IMR-90 (cell line): Measurements from ENCODE around the gene BCL11A. TPM values are rescaled to one million over a fixed set of nuclear protein-coding genes. Genes with fewer than 3 reads are reported as not detected.

Source experiments
- ATAC-seq: fragments of 200-7000 bp; cut with Tn5 transposase; 2 replicates; pipeline ENCODE4 v1.9.1; 2020; ENCODE audit warnings: low read depth, mild to moderate bottlenecking, moderate library complexity
- BruUV-seq: library from RNA; stranded (reverse); fragments of 400-500 nt; replicated peaks from 2 replicates; lab custom pipeline; 2021; lab: Mats Ljungman, UMichigan
- CTCF ChIA-PET: fragments of 300-600 bp; formaldehyde crosslinking; extraction: SDS; loops from one replicate; lab custom pipeline; 2021; ENCODE audit warnings: antibody characterized with exemption; lab: Yijun Ruan, JAX
- POLR2A ChIA-PET: fragments of 300-600 bp; sonication (Branson Sonifier 250); formaldehyde crosslinking; loops from one replicate; lab custom pipeline; 2022; ENCODE audit warnings: antibody characterized with exemption; ENCODE audit not compliant: unreplicated experiment; lab: Charles Lee
- DNase-seq: peaks from one replicate; pipeline ENCODE4 v3.0.0; 2013
- H2AFZ ChIP-seq: replicated peaks from 2 replicates; pipeline ENCODE3; 2013; ENCODE audit warnings: low read length, mild to moderate bottlenecking; ENCODE audit not compliant: poor library complexity
- H2AK5ac ChIP-seq: 2 replicates; pipeline ENCODE4 v1.6.1; 2013; ENCODE audit warnings: low read depth, low read length, inconsistent platforms
- H2AK9ac ChIP-seq: replicated peaks from 2 replicates; pipeline ENCODE3; 2013; ENCODE audit warnings: mild to moderate bottlenecking, low read depth, low read length, moderate library complexity; ENCODE audit not compliant: poor library complexity
- H2BK120ac ChIP-seq: 2 replicates; pipeline ENCODE4 v1.6.1; 2013; ENCODE audit warnings: low read depth, low read length, inconsistent platforms
- H2BK15ac ChIP-seq: 3 replicates; pipeline ENCODE4 v1.6.1; 2013; ENCODE audit warnings: low read depth, low read length, inconsistent platforms
- H2BK20ac ChIP-seq: 2 replicates; pipeline ENCODE4 v1.6.1; 2013; ENCODE audit warnings: low read depth, mild to moderate bottlenecking, inconsistent platforms, low read length, moderate library complexity
- H2BK5ac ChIP-seq: 2 replicates; pipeline ENCODE4 v1.6.1; 2013; ENCODE audit warnings: mild to moderate bottlenecking, low read depth, low read length, inconsistent platforms; ENCODE audit not compliant: poor library complexity, severe bottlenecking
- H3K14ac ChIP-seq: replicated peaks from 2 replicates; pipeline ENCODE4 v1.6.1; 2013; ENCODE audit warnings: low read depth, low read length, inconsistent platforms
- H3K18ac ChIP-seq: 2 replicates; pipeline ENCODE4 v1.6.1; 2013; ENCODE audit warnings: low read depth, low read length, control low read depth
- H3K23ac ChIP-seq: 2 replicates; pipeline ENCODE4 v1.6.1; 2013; ENCODE audit warnings: low read depth, low read length, inconsistent platforms
- H3K27ac ChIP-seq: 2 replicates; pipeline ENCODE4 v1.5.1; 2013; ENCODE audit warnings: mild to moderate bottlenecking, control low read depth, low read length; ENCODE audit not compliant: insufficient read depth
- H3K27me3 ChIP-seq: 2 replicates; pipeline ENCODE4 v1.6.1; 2013; ENCODE audit warnings: low read length; ENCODE audit not compliant: control insufficient read depth, insufficient read depth
- H3K36me3 ChIP-seq: 2 replicates; pipeline ENCODE4 v1.6.1; 2013; ENCODE audit warnings: low read length, mixed read lengths; ENCODE audit not compliant: control insufficient read depth, insufficient read depth
- H3K4ac ChIP-seq: 2 replicates; pipeline ENCODE4 v1.6.1; 2013; ENCODE audit warnings: low read depth, low read length, inconsistent platforms
- H3K4me1 ChIP-seq: 2 replicates; pipeline ENCODE4 v1.6.1; 2013; ENCODE audit warnings: low read length, mixed read lengths; ENCODE audit not compliant: control insufficient read depth, insufficient read depth
- H3K4me2 ChIP-seq: 2 replicates; pipeline ENCODE4 v1.6.1; 2013; ENCODE audit warnings: low read depth, mild to moderate bottlenecking, control low read depth, low read length, moderate library complexity
- H3K4me3 ChIP-seq: 2 replicates; pipeline ENCODE4 v1.5.1; 2013; ENCODE audit warnings: low read depth, mild to moderate bottlenecking, control low read depth, low read length, moderate library complexity; ENCODE audit not compliant: insufficient read depth
- H3K56ac ChIP-seq: 2 replicates; pipeline ENCODE4 v1.6.1; 2013; ENCODE audit warnings: low read length, inconsistent platforms; ENCODE audit not compliant: insufficient read depth; ENCODE audit errors: extremely low read depth
- H3K79me1 ChIP-seq, 2 experiments: 2 replicates each; pipeline ENCODE4 v1.6.1; 2013; ENCODE audit warnings: low read length in 2 of 2, inconsistent platforms in 1 of 2, low read depth in 1 of 2
- H3K9ac ChIP-seq: 2 replicates; pipeline ENCODE4 v1.6.1; 2013; ENCODE audit warnings: low read depth, low read length, control low read depth
- H3K9me1 ChIP-seq: 2 replicates; pipeline ENCODE4 v1.6.1; 2013; ENCODE audit warnings: low read length, inconsistent platforms; ENCODE audit not compliant: insufficient read depth
- H3K9me3 ChIP-seq: 2 replicates; pipeline ENCODE4 v1.6.1; 2013; ENCODE audit warnings: low read length; ENCODE audit not compliant: control insufficient read depth, insufficient read depth
- H4K20me1 ChIP-seq: 2 replicates; pipeline ENCODE4 v1.6.1; 2013; ENCODE audit warnings: low read length, inconsistent platforms; ENCODE audit not compliant: insufficient read depth
- H4K5ac ChIP-seq: 2 replicates; pipeline ENCODE4 v1.6.1; 2013; ENCODE audit warnings: mild to moderate bottlenecking, low read depth, low read length, control low read depth
- H4K8ac ChIP-seq, 2 experiments: 2 replicates each; pipeline ENCODE4 v1.6.1; 2013; ENCODE audit warnings: low read depth in 2 of 2, low read length in 2 of 2, control low read depth in 1 of 2, inconsistent platforms in 1 of 2
- H4K91ac ChIP-seq: 2 replicates; pipeline ENCODE4 v1.6.1; 2013; ENCODE audit warnings: low read depth, low read length, inconsistent platforms; ENCODE audit not compliant: insufficient read depth
- CEBPB ChIP-seq: IDR thresholded peaks from 2 replicates; pipeline ENCODE4 v1.6.1; 2012; ENCODE audit warnings: low read depth, low read length, improper control_type of control experiment
- CHD1 ChIP-seq: IDR thresholded peaks from 2 replicates; pipeline ENCODE4 v1.6.1; 2012; ENCODE audit warnings: low read depth, low read length, improper control_type of control experiment
- MXI1 ChIP-seq: IDR thresholded peaks from 2 replicates; pipeline ENCODE4 v1.6.1; 2012; ENCODE audit warnings: low read depth, mild to moderate bottlenecking, low read length, moderate library complexity, borderline replicate concordance
- NFE2L2 ChIP-seq: fragments of 150-350 bp; IDR thresholded peaks from 2 replicates; pipeline ENCODE4 v1.6.1; 2016; ENCODE audit warnings: low read depth, mild to moderate bottlenecking, low read length
- POLR2A ChIP-seq: IDR thresholded peaks from 2 replicates; pipeline ENCODE4 v1.6.1; 2012; ENCODE audit warnings: mild to moderate bottlenecking, low read depth, low read length
- RAD21 ChIP-seq: IDR thresholded peaks from 2 replicates; pipeline ENCODE4 v1.6.1; 2012; ENCODE audit warnings: low read length, improper control_type of control experiment
- RFX5 ChIP-seq: IDR thresholded peaks from 2 replicates; pipeline ENCODE4 v1.8.0; 2012; ENCODE audit warnings: low read depth, mild to moderate bottlenecking, low read length, moderate library complexity
- WGBS, 2 experiments: methylation state at CpG; one replicate each; pipeline versions ENCODE4 v1.1.5 to v1.1.7; 2013; ENCODE audit warnings: missing lambda C conversion rate in 2 of 2; ENCODE audit not compliant: insufficient read length in 1 of 2; ENCODE audit errors: extremely low coverage in 2 of 2; 5-methylcytosine and 5-hydroxymethylcytosine counted together
- dilution Hi-C: fragments of 300-500 bp; cut with HindIII; formaldehyde crosslinking; loops from one replicate; pipeline ENCODE4 v1.14.3; 2018; ENCODE audit warnings: low sequenced_read_pairs; ENCODE audit not compliant: unreplicated experiment
- in situ Hi-C: fragments of 300-500 bp; cut with MboI; formaldehyde crosslinking; loops from 3 replicates; pipeline ENCODE4 v1.14.3; 2019; ENCODE audit warnings: low sequenced_read_pairs, inconsistent platforms, mixed read lengths
- intact Hi-C: fragments of 100-400 bp; cut with micrococcal nuclease; formaldehyde crosslinking; loops from 2 replicates; pipeline ENCODE4 v1.10.0; 2022
- polyA plus RNA-seq, 3 experiments: library from polyadenylated mRNA; depleted of rRNA; stranded (reverse); fragments of >200 nt; gene quantifications; 2 replicates each; pipeline ENCODE4 v1.2.3, GENCODE V29; 2012; ENCODE audit warnings: low replicate concordance in 1 of 3
- total RNA-seq: library from RNA; depleted of rRNA; stranded (reverse); fragments of >200 nt; gene quantifications from 2 replicates; pipeline ENCODE4 v1.2.3, GENCODE V29; 2012

Gene BCL11A
- total and polyA plus RNA-seq, 2 of the 4 experiments (the other 2 are of a cell fraction): 1.0 to 1.1 TPM

DNA sequence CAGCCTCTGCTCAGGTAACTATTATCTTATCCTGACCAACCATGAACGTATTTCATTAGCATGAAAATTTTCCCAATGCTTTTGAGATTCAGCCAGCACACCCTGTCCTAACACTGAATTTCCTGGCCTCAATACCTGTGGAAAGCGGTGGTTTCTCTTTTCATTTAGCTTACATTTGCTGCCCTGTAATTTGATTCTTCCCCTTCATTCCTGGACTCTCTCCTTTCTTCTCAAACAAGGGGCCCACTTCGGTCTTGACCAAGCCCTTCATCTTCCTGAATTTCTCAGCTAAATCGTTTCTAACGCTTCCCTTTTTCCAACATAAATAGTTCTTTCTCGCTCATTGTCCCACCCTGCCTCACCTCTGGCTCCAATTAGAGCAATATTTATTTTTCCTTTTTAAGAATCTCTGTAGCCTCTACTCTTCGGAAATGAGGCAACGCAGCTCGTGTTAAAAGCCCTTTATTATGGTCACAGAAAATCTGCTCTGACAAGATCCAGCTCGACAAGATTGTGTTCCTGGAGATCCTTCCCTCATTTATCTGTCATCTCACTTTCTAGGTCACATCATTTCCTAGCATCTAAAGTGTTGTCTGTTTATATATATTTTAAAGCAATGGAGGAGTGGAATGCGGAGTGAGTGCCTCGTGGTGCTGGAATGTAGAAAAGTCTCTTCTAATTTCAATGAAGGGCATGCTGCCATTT, 49.5 kb upstream of the BCL11A start:
- DNase-seq (no peak), ATAC-seq (no peak; the same call in 1 of the 2 replicates)
- Histone ChIP-seq H2BK5ac (no peak overlapping the region), H3K27me3 (no peaks in the 10 kb centered on the region; the same call in 1 of the 2 replicates), H3K36me3 (no peaks in the 10 kb centered on the region), H3K4ac (no peak overlapping the region), H2AFZ (no peak overlapping the region), H3K79me1 (no peaks in the 10 kb centered on the region), H3K27ac (no peak overlapping the region), H2AK5ac (no peak overlapping the region), H2BK120ac (no peak overlapping the region), H4K5ac (no peak overlapping the region), H2BK15ac (no peak overlapping the region), H3K4me1 (no peaks in the 10 kb centered on the region), H3K9me3 (no peaks in the 10 kb centered on the region), H2BK20ac (no peak overlapping the region), H3K18ac (no peak overlapping the region), H4K8ac (no peak overlapping the region), H3K9ac (no peak overlapping the region), H4K91ac (no peak overlapping the region), H3K9me1 (no peaks in the 10 kb centered on the region), H3K4me3 (no peak overlapping the region), H3K56ac (no peak overlapping the region), H2AK9ac (no peak overlapping the region), H3K23ac (no peak overlapping the region), H4K20me1 (no peaks in the 10 kb centered on the region), H3K4me2 (no peak overlapping the region), H3K14ac (no peak overlapping the region)
- dilution Hi-C loops (no loop called here), intact Hi-C loops (no loop called here), in situ Hi-C loops (no loop called here)
- TF ChIP-seq CEBPB (no peak), RFX5 (no peak), NFE2L2 (no peak), CHD1 (no peak), RAD21 (no peak), POLR2A (no peak), MXI1 (no peak)
- no TSS peak for BruUV-seq
- POLR2A ChIA-PET: no interaction called here
- CTCF ChIA-PET: no interaction called here
- WGBS, 2 experiments: 36% methylated on average over 4 of the region's 12 CpGs; no CpG with 5 or more reads in 1 of the 2 experiments
